HL-60 (cell line): ENCODE data around the gene TMCO4.

Experiments used
- DNase-seq, 2 experiments: peaks; one replicate each; pipeline ENCODE4 v3.0.0-alpha.2; 2010 to 2020; ENCODE audit warnings: low read depth in 1 of 2, low spot score in 1 of 2
- H3K27ac ChIP-seq: fragments of 250-450 bp; sonication (Bioruptor Pico); replicated peaks from 2 replicates; pipeline ENCODE4 v1.5.1; 2020; ENCODE audit warnings: mild to moderate bottlenecking, moderate library complexity
- H3K27me3 ChIP-seq: fragments of 250-450 bp; sonication (Bioruptor Pico); 2 replicates; pipeline ENCODE4 v1.5.1; 2021; ENCODE audit warnings: mild to moderate bottlenecking, moderate library complexity; ENCODE audit not compliant: insufficient read depth, poor library complexity, severe bottlenecking
- H3K4me3 ChIP-seq: replicated peaks from 2 replicates; pipeline ENCODE4 v1.5.1; 2011; ENCODE audit warnings: mild to moderate bottlenecking, control low read depth, low read length; ENCODE audit not compliant: insufficient read depth
- GABPA ChIP-seq: IDR thresholded peaks from 2 replicates; pipeline ENCODE4 v1.6.1; 2012; ENCODE audit warnings: low read depth
- POLR2AphosphoS5 ChIP-seq: IDR thresholded peaks from 2 replicates; pipeline ENCODE4 v1.6.1; 2012; ENCODE audit warnings: low read depth
- SPI1 ChIP-seq: IDR thresholded peaks from 2 replicates; pipeline ENCODE4 v1.6.1; 2012; ENCODE audit warnings: low read depth, mild to moderate bottlenecking, borderline replicate concordance
- TF ChIP-seq, protein P1 (sequence below): IDR thresholded peaks from one replicate; pipeline ENCODE4 v1.5.1; 2011; ENCODE audit warnings: low read length, control low read depth, inconsistent platforms; ENCODE audit not compliant: insufficient read depth
- TF ChIP-seq, protein P2 (sequence below): IDR thresholded peaks from 2 replicates; pipeline ENCODE4 v1.6.1; 2012; ENCODE audit warnings: low read depth; ENCODE audit not compliant: insufficient replicate concordance

TMCO4 gene

DNA sequence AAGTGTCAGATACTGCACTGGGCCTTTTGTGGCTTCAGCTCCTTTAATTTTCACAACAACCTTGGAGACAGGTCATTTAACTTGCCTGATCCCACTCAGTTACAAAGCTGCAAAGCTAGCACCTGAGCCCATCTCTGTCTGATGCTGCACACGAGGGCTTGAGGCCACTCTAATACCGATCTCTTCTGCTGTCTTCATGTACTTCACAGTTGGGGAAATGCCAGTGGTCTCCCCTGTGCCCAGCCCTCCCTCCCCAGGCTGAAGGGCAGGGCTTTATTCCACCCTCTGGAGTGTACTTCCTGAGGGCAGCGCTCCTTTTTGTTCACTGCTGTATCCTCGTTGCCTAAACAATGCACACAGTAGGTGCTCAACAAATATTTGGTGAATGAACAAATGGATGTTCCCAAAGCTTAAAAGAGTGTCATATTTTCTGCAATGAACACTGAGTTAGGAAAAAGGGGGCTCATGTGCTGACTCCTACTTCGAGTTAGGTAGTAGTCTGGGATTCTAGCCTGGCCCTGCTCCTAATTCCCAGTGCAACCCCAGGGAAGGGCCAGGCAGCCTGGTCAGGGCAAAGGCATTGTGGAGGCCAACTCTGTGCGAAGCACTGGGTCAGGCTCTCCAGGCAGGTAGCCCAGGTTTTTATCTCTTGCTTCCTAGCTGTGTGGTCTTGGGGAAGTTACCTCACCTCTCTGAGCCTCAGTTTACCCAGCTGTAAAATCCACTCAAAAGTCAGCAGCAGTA lies 1.1 kb downstream of the TMCO4 start:
- no peak for TF ChIP-seq SPI1
- no peak for TF ChIP-seq POLR2AphosphoS5
- TF ChIP-seq, protein P1, sequence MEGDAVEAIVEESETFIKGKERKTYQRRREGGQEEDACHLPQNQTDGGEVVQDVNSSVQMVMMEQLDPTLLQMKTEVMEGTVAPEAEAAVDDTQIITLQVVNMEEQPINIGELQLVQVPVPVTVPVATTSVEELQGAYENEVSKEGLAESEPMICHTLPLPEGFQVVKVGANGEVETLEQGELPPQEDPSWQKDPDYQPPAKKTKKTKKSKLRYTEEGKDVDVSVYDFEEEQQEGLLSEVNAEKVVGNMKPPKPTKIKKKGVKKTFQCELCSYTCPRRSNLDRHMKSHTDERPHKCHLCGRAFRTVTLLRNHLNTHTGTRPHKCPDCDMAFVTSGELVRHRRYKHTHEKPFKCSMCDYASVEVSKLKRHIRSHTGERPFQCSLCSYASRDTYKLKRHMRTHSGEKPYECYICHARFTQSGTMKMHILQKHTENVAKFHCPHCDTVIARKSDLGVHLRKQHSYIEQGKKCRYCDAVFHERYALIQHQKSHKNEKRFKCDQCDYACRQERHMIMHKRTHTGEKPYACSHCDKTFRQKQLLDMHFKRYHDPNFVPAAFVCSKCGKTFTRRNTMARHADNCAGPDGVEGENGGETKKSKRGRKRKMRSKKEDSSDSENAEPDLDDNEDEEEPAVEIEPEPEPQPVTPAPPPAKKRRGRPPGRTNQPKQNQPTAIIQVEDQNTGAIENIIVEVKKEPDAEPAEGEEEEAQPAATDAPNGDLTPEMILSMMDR, result no peak
- TF ChIP-seq, protein P2, sequence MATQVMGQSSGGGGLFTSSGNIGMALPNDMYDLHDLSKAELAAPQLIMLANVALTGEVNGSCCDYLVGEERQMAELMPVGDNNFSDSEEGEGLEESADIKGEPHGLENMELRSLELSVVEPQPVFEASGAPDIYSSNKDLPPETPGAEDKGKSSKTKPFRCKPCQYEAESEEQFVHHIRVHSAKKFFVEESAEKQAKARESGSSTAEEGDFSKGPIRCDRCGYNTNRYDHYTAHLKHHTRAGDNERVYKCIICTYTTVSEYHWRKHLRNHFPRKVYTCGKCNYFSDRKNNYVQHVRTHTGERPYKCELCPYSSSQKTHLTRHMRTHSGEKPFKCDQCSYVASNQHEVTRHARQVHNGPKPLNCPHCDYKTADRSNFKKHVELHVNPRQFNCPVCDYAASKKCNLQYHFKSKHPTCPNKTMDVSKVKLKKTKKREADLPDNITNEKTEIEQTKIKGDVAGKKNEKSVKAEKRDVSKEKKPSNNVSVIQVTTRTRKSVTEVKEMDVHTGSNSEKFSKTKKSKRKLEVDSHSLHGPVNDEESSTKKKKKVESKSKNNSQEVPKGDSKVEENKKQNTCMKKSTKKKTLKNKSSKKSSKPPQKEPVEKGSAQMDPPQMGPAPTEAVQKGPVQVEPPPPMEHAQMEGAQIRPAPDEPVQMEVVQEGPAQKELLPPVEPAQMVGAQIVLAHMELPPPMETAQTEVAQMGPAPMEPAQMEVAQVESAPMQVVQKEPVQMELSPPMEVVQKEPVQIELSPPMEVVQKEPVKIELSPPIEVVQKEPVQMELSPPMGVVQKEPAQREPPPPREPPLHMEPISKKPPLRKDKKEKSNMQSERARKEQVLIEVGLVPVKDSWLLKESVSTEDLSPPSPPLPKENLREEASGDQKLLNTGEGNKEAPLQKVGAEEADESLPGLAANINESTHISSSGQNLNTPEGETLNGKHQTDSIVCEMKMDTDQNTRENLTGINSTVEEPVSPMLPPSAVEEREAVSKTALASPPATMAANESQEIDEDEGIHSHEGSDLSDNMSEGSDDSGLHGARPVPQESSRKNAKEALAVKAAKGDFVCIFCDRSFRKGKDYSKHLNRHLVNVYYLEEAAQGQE, result no peak
- no peak for TF ChIP-seq GABPA
- no peak overlapping the region for H3K27ac ChIP-seq
- H3K4me3 ChIP-seq, result no peak overlapping the region; the same call in 1 of the 2 replicates
- no peak for DNase-seq
- H3K27me3 ChIP-seq, result peaks cover 12% of the 10 kb centered on the region

DNA sequence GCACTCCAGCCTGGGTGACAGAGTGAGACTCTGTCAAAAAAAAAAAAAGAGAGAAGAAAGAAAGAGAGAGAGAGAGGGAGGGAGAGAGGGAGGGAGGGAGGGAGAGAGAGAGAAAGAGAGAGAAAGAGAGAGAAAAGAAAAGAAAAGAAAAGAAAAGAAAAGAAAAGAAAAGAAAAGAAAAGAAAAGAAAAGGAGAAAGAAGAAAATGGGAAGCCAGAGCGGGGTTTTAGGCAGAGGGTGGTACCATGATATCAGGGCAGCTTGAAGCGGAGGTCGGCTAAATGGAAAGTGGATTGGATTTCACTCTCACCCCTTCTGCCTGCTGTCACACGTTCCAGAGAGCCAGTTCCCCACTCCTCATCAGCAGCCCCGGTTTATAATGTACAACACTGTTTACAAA lies 1.9 kb downstream of the TMCO4 start:
- no peak overlapping the region for H3K27ac ChIP-seq
- H3K27me3 ChIP-seq, result peaks cover 12% of the 10 kb centered on the region
- H3K4me3 ChIP-seq, result no peak overlapping the region
- DNase-seq, result no peak
- TF ChIP-seq SPI1 (no peak), POLR2AphosphoS5 (no peak), GABPA (no peak)
- TF ChIP-seq, protein P1, result no peak
- TF ChIP-seq, protein P2, result no peak

DNA sequence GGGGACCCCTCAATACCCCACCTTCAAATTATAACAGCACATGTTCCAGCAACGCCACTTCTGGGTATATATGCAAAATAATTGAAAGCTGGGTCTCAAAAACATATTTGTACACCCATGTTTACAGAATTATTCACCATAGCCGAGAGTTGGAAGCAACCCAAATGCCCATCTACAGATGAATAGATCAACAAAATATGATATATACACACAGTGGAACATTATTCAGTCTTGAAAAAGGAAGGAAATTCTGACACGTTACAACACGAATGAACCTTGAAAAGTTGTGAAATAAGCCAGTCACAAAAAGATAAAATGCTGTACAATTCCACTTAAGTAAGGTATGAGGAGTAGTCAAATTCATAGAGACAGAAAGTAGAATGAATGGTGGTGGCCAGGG lies 5.1 kb downstream of the TMCO4 start:
- Histone ChIP-seq H3K27ac (no peak overlapping the region), H3K4me3 (no peak overlapping the region), H3K27me3 (peaks cover 8% of the 10 kb centered on the region)
- no peak for DNase-seq
- TF ChIP-seq GABPA (no peak), SPI1 (no peak), POLR2AphosphoS5 (no peak)
- TF ChIP-seq, protein P1, result no peak
- TF ChIP-seq, protein P2, result no peak
